Measurements from ENCODE around the gene WNT3A. TPM values are rescaled to one million over a fixed set of nuclear protein-coding genes. Genes with fewer than 3 reads are reported as not detected.

WNT3A gene
- total RNA-seq, 1 experiment from 2014 or later, result 1.0 TPM

DNA sequence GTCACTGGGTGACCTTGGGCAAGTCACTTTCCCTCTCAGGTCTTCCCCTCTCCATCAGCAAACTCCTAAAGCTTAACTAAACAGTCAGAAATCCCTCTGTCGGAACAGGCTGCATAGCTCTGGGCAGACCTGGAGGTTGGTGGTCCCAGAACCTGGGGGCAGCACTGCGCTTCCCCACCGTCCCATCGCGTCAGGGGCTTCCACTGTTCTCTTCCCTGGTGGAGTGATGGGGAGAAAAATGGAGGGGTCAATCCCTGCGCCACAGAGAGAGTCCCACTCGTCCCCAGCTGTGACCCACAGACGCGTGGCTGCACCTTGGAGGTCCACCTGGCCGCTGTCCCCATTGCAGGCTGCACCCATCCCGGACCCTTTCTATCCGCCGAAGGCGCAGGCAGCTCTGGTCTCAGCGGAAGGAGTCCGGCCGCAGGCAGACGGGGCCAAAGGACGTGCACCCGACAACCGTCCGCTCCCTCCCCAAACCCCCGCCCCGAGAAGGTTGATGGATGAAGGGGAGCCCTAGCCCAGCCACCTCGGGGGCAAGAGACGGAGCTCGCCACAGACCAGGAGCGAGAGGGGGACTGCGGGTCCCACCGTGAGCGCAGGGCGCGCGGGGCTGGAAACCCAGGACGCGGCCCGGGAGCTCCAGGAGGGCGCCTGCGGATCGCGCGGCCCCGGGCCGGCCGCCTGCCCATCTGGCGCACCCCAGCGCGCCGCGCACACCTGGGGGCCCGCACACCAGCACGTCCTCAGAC lies 588 bp upstream of the WNT3A start:
- no TSS peak for BruUV-seq (replicated peaks)
- H3K4me1 ChIP-seq (ENCODE audit: insufficient read depth, low read length), result peaks cover 4% of the 10 kb centered on the region; the same call in 1 of the 2 replicates
- no peaks in the 10 kb centered on the region for H3K36me3 ChIP-seq (ENCODE audit: low read depth, low read length)
- peak overlapping the region; percentile 37; the same call in 1 of the 2 replicates for H3K4me3 ChIP-seq (ENCODE audit: low read length)
- H3K27ac ChIP-seq (ENCODE audit: low read length), result no peak overlapping the region
- CTCF ChIA-PET, result interaction anchor here (0.6 kb wide), 2 partner anchors 31 to 1917 kb away, joined by 3 read pairs; no protein-coding TSS in a partner anchor
- POLR2A ChIA-PET (ENCODE audit: unreplicated experiment), result interaction anchor here (0.5 kb wide), 1 partner anchor 17 kb away, joined by 6 read pairs; no protein-coding TSS in a partner anchor
- no peak for ATAC-seq
- H4K20me1 ChIP-seq (ENCODE audit: low read length), result no peaks in the 10 kb centered on the region
- H3F3A ChIP-seq (ENCODE audit: low read length, unreplicated experiment), result no peaks in the 10 kb centered on the region
- H2AFZ ChIP-seq (ENCODE audit: low read length), result no peak overlapping the region
- H3K4me2 ChIP-seq (ENCODE audit: low read length), result peak overlapping the region; percentile 47
- TF ChIP-seq EZH2phosphoT487 (IDR thresholded peaks at IDR 0.05; ENCODE audit: borderline replicate concordance, low read length) (peak; percentile 76; the same call in 1 of the 2 replicates), EZH2 (IDR thresholded peaks at IDR 0.05; ENCODE audit: low read length, unreplicated experiment) (peak; percentile 46)
- TF ChIP-seq, protein P1, sequence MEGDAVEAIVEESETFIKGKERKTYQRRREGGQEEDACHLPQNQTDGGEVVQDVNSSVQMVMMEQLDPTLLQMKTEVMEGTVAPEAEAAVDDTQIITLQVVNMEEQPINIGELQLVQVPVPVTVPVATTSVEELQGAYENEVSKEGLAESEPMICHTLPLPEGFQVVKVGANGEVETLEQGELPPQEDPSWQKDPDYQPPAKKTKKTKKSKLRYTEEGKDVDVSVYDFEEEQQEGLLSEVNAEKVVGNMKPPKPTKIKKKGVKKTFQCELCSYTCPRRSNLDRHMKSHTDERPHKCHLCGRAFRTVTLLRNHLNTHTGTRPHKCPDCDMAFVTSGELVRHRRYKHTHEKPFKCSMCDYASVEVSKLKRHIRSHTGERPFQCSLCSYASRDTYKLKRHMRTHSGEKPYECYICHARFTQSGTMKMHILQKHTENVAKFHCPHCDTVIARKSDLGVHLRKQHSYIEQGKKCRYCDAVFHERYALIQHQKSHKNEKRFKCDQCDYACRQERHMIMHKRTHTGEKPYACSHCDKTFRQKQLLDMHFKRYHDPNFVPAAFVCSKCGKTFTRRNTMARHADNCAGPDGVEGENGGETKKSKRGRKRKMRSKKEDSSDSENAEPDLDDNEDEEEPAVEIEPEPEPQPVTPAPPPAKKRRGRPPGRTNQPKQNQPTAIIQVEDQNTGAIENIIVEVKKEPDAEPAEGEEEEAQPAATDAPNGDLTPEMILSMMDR (conservative IDR thresholded peaks at IDR 0.05; ENCODE audit: low read depth, low read length), result no peak
- no peak overlapping the region for H3K9ac ChIP-seq (ENCODE audit: low read length)
- no peak for DNase-seq
- H3K9me3 ChIP-seq (ENCODE audit: low read length), result no peaks in the 10 kb centered on the region
- intact Hi-C loops (cut with micrococcal nuclease), result no loop called here
- no peaks in the 10 kb centered on the region for H3K9me2 ChIP-seq (replicated peaks; ENCODE audit: low read length)
- peaks cover 33% of the 10 kb centered on the region for H3K27me3 ChIP-seq (ENCODE audit: low read length)
- H3K79me2 ChIP-seq (ENCODE audit: low read length), result no peaks in the 10 kb centered on the region

DNA sequence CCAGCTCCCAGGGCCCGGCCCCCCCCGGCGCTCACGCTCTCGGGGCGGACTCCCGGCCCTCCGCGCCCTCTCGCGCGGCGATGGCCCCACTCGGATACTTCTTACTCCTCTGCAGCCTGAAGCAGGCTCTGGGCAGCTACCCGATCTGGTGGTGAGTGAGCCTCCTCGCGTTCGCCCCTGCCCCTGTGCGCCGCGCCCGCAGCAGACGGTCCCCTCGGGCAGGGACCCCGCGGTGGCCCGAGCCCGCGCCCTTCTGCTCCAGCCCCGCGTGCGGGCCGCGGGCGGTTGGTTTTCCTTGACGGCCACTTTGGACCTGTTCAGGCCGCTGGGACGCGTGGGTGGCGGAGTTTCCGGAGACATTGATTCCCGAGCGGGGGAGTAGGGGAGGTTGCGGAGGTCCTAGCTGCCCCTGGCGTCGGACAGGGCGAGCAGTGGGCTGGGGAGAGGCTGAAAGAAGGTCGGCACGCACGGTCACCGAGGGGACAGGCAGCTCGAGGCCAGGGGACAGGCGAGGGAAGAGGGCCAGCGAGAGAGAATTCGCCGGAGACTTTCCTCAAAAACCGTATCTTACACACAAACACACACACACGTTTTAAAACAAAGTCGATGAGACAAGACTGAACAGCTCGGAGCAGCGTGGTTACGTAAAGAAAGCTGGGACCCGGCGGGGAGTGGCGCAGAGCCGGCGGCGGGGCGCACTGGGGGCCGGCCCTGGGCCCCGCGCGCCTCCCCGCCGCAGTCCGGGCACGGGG lies 427 bp downstream of the WNT3A start:
- no peaks in the 10 kb centered on the region for H3F3A ChIP-seq (ENCODE audit: low read length, unreplicated experiment)
- no peaks in the 10 kb centered on the region for H4K20me1 ChIP-seq (ENCODE audit: low read length)
- H2AFZ ChIP-seq (ENCODE audit: low read length), result peak overlapping the region; percentile 80
- POLR2A ChIA-PET (ENCODE audit: unreplicated experiment), result no interaction called here
- no peaks in the 10 kb centered on the region for H3K9me2 ChIP-seq (replicated peaks; ENCODE audit: low read length)
- ATAC-seq (peak; percentile 3), DNase-seq (no peak)
- no peak overlapping the region for H3K9ac ChIP-seq (ENCODE audit: low read length)
- no peaks in the 10 kb centered on the region for H3K79me2 ChIP-seq (ENCODE audit: low read length)
- peaks cover 4% of the 10 kb centered on the region; the same call in 1 of the 2 replicates for H3K4me1 ChIP-seq (ENCODE audit: insufficient read depth, low read length)
- H3K27me3 ChIP-seq (ENCODE audit: low read length), result peaks cover 33% of the 10 kb centered on the region
- no peak overlapping the region for H3K27ac ChIP-seq (ENCODE audit: low read length)
- CTCF ChIA-PET, result interaction anchor here (0.6 kb wide), 1 partner anchor 1918 kb away, joined by 3 read pairs; no protein-coding TSS in a partner anchor
- no peaks in the 10 kb centered on the region for H3K9me3 ChIP-seq (ENCODE audit: low read length)
- peak; percentile 87 for TF ChIP-seq EZH2phosphoT487 (IDR thresholded peaks at IDR 0.05; ENCODE audit: borderline replicate concordance, low read length)
- peak; percentile 98 for TF ChIP-seq EZH2 (IDR thresholded peaks at IDR 0.05; ENCODE audit: low read length, unreplicated experiment)
- TF ChIP-seq, protein P1 (conservative IDR thresholded peaks at IDR 0.05; ENCODE audit: low read depth, low read length), result no peak
- no peaks in the 10 kb centered on the region for H3K36me3 ChIP-seq (ENCODE audit: low read depth, low read length)
- H3K4me3 ChIP-seq (ENCODE audit: low read length), result peak overlapping the region; percentile 62
- BruUV-seq (replicated peaks), result no TSS peak
- intact Hi-C loops (cut with micrococcal nuclease), result no loop called here
- peak overlapping the region; percentile 84 for H3K4me2 ChIP-seq (ENCODE audit: low read length)

All from PC-3 (cell line).